ENCODE results near the gene CELSR2. TPM values are rescaled to one million over a fixed set of nuclear protein-coding genes. Genes with fewer than 3 reads are reported as not detected.
"Not testable (repeated sequence)": the region's sequence is repeated elsewhere in the genome, so short reads cannot be mapped to it uniquely, and the experiment has no call there.

Gene CELSR2
- polyA plus RNA-seq, 12 donors = 3.5 to 16.7 (median 4.7) TPM; not detected in 1

DNA sequence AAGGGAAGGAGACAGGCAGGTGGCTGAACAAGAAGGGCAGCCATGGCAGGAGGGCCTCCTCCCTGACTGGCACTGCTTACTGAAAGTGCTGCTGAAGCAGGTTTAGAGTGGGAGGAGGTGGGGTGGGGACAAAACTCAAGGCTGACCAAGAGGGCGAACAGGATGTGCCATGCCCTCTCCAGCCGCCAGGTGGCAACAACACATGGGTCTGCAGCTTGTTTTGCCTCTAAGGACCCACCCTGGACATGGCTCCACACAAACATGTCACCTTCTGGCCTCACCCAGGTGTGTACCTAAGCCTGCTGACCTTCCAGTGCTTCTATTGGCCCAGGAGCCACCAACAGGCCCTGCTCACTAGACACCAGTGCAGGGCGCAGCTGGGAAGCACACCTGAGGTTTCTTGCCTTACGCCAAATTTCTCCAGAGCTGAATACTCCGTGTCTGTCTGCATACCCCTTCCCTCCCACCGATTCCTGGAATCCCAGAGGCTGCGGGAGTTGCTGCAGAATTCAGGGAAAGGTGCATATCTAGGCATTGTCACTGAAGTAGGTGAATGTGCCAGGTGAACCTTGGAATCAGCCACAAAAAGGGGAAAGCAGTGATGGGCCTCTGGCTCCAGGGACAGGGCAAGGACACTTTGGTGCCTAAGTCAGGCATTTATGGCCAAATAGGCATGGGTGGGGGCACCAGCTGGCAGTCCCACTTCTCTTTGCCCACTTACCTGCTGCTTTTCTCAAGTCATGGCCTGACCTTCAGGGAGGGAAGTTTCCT, 28.3 kb downstream of the CELSR2 start:
- DNase-seq = peak; percentile 65

DNA sequence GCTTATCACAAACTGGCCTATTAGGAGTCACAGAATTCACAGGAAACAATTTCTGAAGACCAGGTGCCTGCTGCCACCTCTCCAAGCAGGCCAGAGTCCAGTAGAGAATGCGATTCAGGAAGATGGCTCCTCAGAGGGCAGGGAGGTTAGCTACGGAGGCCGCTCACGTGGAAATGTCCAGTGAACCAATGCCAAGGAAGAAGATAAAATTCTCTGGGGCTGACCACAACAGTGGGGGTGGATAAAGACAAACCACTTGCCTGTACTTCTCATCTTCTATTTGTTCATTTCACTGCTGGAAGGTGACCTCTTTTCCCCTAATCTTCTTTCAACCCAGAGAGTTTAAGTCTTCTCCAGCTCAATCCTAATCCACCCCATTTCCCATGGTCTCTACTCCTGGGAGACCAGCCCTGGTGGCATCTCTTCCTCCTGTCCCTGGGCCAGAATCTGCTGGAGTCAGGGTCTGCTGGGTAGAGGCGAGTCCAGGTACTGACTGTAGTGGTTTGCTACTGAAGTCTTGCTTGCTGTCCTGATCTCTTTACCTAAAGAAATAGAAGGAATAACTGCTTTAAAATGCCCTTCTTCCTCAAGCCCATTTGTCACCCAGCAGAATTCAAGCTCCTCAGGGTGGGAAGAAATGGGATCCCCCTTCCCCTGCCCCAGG, 30.4 kb downstream of the CELSR2 start:
- DNase-seq = no peak

DNA sequence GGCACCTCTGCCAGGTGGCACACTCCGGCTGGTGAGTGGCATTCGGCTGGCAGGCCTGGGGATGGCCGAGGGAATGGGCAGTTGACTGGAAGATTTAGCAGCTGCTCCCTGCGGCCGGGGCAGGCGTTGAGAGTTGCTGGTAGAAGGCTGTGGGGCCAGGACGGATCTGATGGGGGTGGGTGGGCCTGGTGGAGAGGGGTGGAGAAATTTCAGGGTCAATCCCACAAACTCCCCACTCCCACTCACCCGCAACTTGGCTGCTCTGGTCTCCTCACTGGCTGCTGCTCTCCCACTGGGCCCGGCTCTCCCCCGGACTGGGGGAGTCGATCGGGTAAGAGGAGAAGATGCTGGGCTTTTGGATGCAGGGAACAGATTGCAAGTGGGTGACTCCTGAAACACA, 31.5 kb downstream of the CELSR2 start:
- DNase-seq = no peak

DNA sequence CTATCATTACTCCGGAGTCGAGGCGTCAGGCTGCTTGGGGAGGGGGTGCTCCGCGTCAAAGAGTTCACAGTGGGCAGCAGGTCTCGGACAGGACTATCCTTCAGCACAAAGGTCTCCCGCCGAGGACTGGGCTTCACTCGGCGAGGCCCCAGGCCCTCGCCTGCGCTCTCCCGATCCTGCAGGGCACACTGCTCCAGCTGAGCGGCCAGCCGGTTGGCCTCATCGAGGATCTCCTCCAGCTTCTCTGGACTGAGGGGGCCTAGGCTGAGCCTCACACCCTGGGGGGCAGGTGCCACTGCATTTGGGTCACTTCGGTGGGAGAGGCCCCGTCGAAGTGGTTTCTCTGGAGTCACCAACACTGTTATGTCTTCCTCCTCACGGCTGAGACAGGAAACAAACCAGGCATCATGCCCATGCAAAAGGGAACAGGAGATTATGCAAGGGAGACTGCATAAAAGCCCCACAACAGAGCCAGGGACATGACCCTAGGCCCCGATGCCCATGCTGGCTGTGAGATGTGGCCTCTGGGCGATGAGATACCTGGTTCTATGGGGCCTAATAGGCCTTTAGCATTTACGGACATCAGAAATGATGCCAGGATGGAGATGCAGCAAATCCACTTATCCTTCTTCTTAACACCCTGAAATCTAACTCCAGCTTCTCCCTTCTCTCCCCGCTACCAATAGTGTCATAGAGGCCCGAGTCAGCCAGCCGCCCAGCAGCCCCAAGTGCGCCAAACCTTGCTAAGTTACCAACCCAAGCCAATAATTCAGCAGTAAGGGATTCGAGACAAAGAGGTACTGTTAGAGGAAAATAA, 32.5 kb downstream of the CELSR2 start:
- no peak for DNase-seq

DNA sequence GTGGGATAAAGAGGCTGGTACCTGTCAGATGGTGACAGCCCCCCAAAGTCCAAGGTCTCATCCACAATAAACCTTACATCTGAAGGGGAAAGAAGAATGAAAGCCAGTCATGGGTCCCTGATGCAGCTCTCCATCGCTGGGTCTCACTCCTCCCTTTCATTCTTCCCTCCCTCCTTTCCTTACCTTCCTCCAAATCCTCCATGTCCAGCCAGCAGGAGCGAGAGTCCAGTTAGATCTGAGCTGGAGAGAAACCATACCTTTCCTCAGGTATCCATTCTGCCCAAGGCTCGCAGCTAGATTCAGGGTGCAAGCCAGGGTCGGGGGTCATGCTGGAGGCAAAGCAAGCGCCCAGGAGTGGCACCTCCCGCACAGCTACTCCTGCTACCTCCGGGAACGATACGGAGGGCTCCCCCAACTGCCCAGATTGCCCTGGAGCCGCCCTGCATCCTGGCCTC, 33.2 kb downstream of the CELSR2 start:
- DNase-seq = no peak

DNA sequence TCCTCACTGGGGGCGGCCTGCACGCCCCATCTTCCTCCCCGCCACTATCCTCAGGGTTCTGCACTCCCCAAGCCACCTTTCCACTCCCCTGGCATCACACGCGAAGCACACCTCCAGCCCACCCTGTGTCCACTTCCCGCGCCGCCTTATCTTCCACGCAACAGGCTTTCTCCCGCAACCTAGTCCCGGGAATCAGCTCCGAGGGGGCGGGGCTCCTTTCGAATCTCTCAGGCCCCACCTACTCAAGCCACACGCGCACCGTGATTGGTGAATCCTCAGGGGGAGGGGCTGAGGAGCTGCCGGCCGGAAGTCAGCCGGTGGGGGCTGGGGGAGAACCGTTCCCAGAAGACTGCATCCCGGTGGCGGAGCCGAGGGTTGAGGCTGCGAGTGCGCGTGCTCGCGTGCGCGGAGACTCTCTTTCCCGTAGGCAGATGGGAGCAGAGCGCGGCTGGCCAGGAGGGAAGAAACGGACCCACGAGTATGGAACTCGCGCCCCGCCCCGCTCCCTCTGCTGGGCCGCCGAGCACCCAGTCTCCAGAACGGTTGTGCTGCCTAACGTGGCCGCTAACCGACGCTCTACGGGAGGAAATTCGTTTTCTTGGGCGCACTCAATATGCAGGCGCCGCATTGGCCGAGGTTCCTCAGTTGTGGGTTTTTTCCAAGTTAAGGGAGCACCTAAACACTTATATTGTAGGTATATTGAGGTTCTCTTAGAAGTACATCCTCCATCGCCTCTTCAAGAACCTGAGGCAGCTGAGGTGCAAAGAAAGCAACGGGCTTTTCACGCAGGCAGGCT, 33.8 kb downstream of the CELSR2 start, which contains the start of gene PSRC1:
Gene PSRC1 (minus strand): TSS at position 194 of the 796 bp plus-strand sequence.
- DNase-seq = peak; percentile 96

DNA sequence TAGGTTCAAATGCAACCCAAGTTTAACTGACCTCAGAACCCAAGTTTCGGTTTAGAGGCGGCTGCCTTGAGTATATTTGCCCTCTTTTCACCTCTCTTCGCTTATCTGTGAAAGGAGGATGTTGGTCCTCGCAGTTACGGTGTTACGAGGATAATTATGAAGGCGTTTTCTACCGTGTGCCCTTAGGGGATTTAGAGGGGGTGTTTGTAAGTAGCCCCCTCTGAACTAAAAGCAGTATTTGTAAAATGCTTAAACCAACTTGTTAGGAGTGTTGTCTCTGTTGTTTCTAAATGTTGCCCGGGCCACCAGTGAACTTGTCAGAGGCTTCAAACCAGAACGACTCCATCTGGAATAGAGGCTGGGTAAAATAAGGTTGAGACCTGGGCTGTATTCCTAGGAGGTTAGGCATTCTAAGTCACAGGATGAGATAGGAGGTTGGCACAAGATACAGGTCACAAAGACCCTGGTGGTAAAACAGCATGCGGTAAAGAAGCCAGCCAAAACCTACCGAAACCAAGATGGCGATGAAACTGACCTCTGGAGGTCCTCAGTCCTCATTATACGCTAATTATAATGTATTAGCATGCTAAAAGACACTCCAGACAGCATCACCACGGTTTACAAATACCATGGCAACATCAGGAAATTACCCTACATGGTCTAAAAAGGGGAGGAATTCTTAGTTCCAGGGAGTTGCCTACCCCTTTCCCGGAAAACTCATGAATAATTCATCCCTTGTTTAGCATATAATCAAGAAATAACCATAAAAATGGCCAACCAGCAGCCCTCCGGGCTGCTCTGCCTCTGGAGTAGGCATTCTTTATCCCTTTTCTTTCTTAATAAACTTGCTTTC, 34.6 kb downstream of the CELSR2 start:
- no peak for DNase-seq

DNA sequence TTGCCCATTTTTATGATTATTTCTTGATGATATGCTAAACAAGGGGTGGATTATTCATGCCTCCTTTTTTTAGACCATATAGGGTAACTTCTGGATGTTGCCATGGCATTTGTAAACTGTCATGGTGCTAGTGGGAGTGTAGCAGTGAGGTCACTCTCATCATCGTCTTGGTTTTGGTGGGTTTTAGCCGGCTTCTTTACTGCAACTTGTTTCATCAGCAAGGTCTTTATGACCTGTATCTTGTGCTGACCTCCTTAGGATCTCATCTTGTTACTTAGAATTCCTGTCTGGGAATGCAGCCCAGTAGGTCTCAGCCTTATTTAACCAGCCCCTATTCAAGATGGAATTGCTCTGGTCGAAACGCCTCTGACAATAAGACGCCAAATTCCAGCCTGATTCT, 37.4 kb downstream of the CELSR2 start:
- DNase-seq = not testable (repeated sequence)

DNA sequence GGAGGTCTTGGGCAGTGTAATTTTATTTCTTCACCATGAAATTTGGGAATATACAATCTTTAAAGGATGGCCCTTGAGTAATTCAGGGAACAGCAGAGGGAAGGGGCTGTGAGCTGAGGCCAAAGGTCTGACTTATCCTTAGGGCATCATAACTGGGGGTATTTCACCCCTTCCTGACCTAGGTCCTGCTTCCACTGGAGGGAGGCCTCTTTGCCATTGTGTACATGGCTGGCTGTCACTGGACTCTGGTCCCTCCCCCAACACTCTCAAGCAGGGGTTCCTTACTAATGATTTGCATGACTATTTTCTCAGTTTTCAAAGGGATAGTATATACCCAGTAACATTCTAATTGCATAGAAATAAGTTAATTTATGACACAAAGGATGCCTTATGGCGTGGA, 40.8 kb downstream of the CELSR2 start:
- DNase-seq = no peak

DNA sequence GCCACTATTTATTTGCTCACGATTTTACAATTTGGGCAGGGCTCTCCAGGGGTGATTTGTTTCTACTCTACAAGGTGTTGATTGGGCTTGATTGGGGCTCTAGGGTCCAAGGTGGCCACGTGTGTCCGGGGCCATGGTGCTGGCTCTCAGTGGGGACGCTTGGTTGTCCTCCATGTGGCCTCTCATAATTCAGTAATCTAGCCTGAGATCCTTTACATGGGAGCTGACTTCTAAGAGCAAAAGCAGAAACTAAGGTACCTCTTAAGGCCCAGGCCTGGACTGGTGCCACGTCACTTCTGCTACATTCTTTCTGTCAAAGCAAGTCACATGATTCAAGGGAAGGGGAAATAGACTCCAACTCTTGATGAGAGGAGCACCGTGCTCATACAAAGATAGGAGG, 41.7 kb downstream of the CELSR2 start:
- DNase-seq = no peak

DNA sequence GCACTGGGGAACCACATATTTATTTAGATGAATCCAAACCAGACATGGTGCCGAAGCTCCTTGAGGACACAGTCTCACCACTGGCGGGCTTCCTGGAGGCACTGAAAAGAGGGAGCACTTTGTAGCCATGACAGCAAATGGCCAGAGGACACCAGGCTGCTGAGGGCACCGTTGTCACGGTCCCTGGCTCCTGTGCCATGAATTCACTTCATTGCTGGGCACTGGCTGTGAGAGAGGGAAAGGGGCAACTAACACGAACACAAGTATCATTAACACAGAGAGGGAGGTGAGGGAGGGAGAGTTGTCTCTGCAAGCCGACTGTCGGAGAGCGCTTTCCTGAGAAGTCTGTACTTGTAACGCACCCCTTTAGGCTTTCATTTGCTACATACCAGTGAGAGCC, 43.0 kb downstream of the CELSR2 start:
- DNase-seq = no peak

DNA sequence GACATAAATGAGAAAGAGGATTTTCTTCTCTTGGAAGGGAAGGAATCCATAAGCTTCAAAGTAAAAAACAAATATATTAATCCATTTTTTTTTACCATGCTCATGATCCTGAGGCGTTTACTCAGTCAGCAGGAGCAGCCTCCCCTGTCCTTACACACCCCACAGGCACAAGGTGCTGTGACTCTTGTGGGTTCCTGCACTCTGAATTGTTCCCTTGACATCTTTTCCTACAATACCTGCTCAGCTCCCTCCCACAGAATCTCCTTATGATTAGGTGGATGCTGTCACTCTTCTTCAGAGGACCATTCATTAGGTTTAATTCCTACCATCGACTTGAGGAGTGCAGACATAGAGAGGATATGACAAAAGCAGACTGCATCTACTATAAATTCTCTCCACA, 43.7 kb downstream of the CELSR2 start:
- DNase-seq = no peak

DNA sequence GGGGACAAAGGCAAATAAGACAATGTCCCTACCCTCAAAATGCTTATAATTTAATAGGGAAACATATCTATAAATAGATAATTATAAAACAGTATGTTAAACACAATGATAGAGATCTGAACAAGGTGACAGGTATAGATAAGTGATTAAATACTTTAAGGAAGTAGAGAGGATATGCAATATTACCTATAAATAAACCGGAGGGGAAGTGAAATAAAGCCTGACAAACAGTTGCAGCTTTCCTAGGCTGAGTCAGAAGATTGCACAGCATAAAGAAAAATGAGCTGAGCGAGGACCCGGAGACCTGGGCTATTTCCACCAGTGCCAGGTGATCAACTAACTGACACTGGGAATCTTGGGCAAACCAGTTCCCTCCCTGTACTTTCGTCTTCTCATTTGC, 45.1 kb downstream of the CELSR2 start:
- no peak for DNase-seq

DNA sequence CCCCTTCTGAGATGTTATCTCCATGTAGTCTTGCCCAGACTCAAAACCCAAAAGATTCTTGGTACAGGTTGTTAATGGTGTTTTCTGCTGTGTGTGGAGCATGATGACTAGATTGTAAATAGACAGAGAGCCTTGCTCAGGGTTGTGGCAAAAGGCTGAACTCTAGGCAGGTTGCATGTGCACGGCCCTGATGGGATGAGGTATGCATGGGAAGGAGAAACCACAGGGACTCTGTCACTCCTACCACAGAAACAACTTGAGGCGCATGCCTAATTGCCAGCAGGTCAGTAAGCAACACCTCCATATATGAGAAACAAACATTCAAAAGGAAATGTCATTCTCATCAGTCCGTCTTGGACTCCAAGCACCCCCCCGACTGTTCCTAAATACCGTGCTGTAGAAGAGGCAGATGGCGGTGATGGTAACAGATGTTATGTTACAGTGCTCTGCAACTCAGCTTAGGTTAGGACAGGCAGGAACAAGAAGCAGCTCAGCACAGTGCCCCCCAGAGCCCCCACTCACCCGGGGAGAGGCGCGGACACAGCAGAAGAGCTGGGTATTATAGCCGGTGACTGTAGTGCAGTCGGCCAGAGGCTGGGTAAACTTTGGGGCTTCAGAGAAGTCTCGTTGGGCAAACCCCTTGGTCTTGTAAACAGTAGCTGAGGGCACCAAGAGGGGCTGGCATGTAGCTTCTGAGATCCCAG, 46.5 kb downstream of the CELSR2 start:
- DNase-seq = no peak

DNA sequence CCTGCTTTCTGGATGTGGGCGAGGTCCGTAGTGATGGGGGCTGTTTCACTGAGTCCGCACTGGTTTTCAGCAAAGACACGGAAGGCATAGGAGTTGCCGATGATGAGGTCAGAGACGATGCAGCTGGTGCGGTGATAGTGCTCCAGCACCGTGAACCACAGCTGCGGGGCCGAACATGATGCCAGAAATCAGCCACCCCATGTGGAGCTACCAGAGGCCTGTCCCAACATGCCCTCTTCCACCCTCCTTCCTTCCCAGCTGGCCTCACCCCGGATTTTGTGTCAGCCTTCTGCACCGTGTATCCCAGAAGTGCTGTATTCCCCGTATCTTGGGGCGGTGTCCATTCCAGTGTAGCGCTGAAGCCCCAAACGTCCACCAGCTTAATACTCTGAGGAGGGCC, 47.4 kb downstream of the CELSR2 start:
- no peak for DNase-seq

DNA sequence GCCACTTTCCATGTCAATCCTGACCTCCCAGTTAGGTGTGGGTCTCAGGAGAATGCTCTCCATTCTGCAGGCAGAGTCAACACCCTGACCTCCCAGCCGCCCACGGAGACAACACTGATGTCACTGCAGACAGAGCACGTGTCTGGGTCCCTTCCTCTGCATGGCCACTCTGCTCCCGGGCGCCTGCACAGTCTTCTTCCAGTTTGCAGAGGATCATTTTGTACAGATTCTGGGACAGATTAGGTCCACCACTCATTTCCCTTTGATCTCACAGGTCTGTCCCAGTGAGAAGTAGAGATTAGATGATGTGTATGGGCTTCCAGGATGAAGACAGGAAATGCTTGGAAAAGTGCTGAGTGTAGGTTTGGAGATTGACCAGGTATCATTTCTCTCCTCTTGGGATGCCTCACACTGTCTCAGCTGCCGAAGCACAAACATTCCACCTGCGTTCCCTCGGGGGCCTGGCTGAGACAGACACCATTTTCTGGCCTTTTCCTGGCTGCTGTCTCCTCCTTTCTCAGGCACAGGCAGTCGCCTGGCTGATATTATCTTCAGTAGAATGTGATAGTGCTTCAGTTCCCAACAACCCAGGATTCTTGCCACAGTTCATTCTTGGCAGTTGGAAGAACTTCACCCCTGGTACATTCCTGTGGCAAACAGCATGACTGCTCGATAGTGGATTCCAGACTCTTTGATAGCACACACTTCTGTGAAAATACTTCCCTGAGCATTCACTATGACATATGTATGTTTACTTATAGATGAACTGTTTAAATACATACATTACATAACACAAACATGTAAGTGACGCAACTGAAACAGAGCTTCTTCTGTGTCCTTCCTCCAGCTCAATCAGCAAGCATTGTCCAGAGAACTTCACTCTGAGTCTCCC, 49.6 kb downstream of the CELSR2 start:
- DNase-seq = peak; percentile 21

DNA sequence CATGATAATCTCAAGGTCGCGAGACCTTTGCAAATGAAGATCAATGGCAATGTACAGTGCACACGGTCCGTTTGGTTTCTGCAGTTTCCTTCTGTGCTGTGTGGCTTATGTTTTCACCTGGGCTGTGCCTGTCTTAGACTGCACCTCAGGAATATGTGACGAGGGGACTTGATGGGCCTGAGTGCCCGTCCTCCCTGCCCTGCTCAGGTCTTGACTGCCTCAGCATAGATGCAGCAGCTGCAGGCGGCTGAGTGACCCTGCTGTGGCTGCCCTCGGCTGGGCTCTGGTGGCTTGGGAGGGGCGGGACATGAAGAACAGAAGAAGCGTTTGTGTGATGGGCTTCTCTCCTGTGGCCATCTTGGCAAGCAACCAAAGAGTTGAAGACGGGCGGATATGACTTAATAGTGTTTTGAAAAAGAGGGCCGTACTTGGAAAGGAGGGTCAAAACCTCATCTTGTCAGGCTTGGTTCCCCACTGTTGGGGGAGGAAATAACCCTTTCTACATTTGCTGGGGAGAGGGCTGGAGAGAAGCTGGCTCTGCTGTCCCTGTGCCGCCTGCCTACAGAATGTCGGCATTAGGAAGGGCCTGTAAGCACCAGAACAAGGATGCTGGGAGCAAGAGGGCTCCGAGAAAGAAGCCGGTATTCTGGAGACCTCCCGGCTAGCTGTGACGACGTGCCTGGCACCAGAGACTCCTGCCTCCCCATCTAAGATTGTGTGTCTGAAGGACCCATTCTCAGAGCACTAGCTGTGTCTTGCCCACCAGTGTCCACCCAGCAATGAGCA, 50.4 kb downstream of the CELSR2 start:
- peak; percentile 75 for DNase-seq

DNA sequence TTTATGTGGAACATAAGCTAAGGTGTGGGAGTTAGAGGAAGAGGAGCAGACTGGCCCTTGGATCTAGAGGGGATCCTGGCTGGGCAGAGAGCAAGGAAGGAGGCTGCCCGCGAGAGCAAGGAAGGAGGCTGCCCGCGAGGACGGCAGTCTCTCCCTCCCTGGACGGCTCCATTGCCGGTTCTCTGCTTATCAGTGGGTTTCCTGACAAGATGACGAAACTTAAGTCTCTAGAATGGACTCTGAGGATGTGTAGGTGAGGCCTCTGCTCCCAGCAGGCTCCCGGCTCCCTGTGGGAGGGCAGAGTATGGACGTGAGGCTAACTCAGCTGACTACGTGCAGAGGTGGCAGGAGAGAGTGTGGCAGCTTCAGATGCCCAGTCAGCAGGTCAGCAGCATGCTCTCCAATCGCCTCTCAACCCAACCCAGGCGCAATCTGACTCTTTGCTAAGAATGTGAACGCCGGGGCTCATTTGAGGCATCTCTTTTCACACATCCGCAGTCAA, 51.4 kb downstream of the CELSR2 start:
- DNase-seq = no peak

All from muscle of arm (tissue), 12 donors.